HL-60 (cell line): Measurements from ENCODE around the gene TENT4A.

Experiments used
- DNase-seq, 2 experiments: peaks; one replicate each; pipeline ENCODE4 v3.0.0-alpha.2; 2010 to 2020; ENCODE audit warnings: low read depth in 1 of 2, low spot score in 1 of 2
- H3K27ac ChIP-seq: fragments of 250-450 bp; sonication (Bioruptor Pico); replicated peaks from 2 replicates; pipeline ENCODE4 v1.5.1; 2020; ENCODE audit warnings: mild to moderate bottlenecking, moderate library complexity
- H3K27me3 ChIP-seq: fragments of 250-450 bp; sonication (Bioruptor Pico); 2 replicates; pipeline ENCODE4 v1.5.1; 2021; ENCODE audit warnings: mild to moderate bottlenecking, moderate library complexity; ENCODE audit not compliant: insufficient read depth, poor library complexity, severe bottlenecking
- H3K4me3 ChIP-seq: replicated peaks from 2 replicates; pipeline ENCODE4 v1.5.1; 2011; ENCODE audit warnings: mild to moderate bottlenecking, control low read depth, low read length; ENCODE audit not compliant: insufficient read depth
- GABPA ChIP-seq: IDR thresholded peaks from 2 replicates; pipeline ENCODE4 v1.6.1; 2012; ENCODE audit warnings: low read depth
- POLR2AphosphoS5 ChIP-seq: IDR thresholded peaks from 2 replicates; pipeline ENCODE4 v1.6.1; 2012; ENCODE audit warnings: low read depth
- SPI1 ChIP-seq: IDR thresholded peaks from 2 replicates; pipeline ENCODE4 v1.6.1; 2012; ENCODE audit warnings: low read depth, mild to moderate bottlenecking, borderline replicate concordance
- TF ChIP-seq, protein P1 (sequence below): IDR thresholded peaks from 2 replicates; pipeline ENCODE4 v1.6.1; 2012; ENCODE audit warnings: low read depth; ENCODE audit not compliant: insufficient replicate concordance
- TF ChIP-seq, protein P2 (sequence below): IDR thresholded peaks from one replicate; pipeline ENCODE4 v1.5.1; 2011; ENCODE audit warnings: low read length, control low read depth, inconsistent platforms; ENCODE audit not compliant: insufficient read depth

The TENT4A gene

DNA sequence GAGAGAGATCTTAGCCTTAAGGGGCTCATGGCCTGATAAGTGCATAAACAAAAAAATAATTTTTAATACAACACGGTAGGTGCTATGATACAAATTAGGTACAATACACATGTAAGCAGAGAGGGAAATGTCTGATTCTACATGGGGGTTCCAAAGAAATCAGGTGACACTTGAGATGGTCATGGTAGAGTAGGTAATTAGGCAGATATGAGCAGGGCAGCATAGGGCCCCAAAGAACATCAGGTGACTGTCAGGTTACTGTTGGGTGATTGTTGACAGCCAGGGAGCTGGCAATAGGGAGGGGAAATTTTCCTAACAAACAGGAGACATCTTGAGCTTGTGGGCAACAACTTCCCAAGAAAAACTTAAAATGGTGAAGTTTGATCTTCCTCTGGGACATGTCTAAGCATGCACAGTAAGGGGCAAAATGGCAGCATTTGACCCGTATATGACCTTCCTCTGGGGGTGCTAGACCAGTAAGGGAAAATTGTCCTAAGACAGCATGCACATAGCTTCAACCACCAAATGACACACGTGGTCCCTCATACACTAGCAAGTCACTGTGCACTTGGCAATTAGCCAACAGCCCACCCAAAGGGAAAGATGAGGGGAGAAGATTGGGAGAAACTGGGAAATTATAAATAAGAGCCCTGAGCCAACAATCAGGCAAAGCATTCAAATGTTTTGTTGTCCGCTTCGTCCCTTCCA is 37.3 kb upstream of the TENT4A start:
- no peak overlapping the region for H3K27ac ChIP-seq
- DNase-seq, result peak in 1 of 2 experiments; percentile 13
- no peaks in the 10 kb centered on the region for H3K27me3 ChIP-seq
- H3K4me3 ChIP-seq, result no peak overlapping the region
- TF ChIP-seq SPI1 (no peak), POLR2AphosphoS5 (no peak), GABPA (no peak)
- TF ChIP-seq, protein P1, sequence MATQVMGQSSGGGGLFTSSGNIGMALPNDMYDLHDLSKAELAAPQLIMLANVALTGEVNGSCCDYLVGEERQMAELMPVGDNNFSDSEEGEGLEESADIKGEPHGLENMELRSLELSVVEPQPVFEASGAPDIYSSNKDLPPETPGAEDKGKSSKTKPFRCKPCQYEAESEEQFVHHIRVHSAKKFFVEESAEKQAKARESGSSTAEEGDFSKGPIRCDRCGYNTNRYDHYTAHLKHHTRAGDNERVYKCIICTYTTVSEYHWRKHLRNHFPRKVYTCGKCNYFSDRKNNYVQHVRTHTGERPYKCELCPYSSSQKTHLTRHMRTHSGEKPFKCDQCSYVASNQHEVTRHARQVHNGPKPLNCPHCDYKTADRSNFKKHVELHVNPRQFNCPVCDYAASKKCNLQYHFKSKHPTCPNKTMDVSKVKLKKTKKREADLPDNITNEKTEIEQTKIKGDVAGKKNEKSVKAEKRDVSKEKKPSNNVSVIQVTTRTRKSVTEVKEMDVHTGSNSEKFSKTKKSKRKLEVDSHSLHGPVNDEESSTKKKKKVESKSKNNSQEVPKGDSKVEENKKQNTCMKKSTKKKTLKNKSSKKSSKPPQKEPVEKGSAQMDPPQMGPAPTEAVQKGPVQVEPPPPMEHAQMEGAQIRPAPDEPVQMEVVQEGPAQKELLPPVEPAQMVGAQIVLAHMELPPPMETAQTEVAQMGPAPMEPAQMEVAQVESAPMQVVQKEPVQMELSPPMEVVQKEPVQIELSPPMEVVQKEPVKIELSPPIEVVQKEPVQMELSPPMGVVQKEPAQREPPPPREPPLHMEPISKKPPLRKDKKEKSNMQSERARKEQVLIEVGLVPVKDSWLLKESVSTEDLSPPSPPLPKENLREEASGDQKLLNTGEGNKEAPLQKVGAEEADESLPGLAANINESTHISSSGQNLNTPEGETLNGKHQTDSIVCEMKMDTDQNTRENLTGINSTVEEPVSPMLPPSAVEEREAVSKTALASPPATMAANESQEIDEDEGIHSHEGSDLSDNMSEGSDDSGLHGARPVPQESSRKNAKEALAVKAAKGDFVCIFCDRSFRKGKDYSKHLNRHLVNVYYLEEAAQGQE, result no peak
- TF ChIP-seq, protein P2, sequence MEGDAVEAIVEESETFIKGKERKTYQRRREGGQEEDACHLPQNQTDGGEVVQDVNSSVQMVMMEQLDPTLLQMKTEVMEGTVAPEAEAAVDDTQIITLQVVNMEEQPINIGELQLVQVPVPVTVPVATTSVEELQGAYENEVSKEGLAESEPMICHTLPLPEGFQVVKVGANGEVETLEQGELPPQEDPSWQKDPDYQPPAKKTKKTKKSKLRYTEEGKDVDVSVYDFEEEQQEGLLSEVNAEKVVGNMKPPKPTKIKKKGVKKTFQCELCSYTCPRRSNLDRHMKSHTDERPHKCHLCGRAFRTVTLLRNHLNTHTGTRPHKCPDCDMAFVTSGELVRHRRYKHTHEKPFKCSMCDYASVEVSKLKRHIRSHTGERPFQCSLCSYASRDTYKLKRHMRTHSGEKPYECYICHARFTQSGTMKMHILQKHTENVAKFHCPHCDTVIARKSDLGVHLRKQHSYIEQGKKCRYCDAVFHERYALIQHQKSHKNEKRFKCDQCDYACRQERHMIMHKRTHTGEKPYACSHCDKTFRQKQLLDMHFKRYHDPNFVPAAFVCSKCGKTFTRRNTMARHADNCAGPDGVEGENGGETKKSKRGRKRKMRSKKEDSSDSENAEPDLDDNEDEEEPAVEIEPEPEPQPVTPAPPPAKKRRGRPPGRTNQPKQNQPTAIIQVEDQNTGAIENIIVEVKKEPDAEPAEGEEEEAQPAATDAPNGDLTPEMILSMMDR, result no peak

DNA sequence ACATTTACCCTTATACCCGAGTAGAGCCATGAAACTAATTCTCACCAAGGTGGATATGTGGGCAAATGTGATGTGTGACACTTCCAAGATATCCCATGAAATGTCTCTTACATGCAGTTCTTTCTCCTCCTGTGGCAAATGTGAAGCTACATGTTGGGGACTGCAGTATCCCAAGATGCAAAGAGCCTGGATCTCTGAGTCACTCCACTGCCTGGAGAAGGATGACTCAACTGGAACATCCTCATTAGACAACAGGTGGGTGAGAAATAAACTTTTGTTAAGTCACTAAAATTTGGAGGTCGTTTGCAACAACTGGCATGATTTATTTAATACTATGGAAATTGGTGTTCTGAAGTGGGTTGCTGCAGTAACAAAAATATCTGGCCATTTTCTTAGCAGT is 36.5 kb upstream of the TENT4A start:
- TF ChIP-seq SPI1 (no peak), POLR2AphosphoS5 (no peak), GABPA (no peak)
- TF ChIP-seq, protein P1, result no peak
- TF ChIP-seq, protein P2, result no peak
- no peak for DNase-seq
- H3K4me3 ChIP-seq, result no peak overlapping the region
- H3K27ac ChIP-seq, result no peak overlapping the region
- H3K27me3 ChIP-seq, result no peaks in the 10 kb centered on the region

DNA sequence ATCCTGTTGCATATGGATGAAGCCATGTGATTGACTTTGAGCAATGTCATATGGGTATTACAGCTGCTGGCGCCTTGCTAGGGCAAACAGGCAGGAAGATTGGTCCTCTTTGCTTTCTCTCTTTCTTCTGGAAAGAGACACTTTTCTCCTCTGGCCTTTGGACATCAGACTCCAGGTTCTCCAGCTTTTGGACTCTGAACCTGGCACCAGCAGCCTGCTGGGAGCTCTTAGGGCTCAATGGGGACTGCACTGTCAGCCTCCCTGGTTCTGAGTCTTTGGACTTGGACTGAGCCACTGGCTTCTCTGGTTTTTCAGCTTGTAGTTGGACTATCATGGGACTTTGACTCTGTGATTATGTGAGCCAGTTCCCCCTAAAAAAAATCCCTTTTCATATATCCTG is 34.8 kb upstream of the TENT4A start:
- no peak for DNase-seq
- TF ChIP-seq SPI1 (no peak), GABPA (no peak), POLR2AphosphoS5 (no peak)
- TF ChIP-seq, protein P2, result no peak
- TF ChIP-seq, protein P1, result no peak

More for the DNA sequence above, 34.8 kb upstream of the TENT4A start:
- Histone ChIP-seq H3K27me3 (no peaks in the 10 kb centered on the region), H3K27ac (no peak overlapping the region), H3K4me3 (no peak overlapping the region)
